Measurements from ENCODE around the gene ACLY.
"Not testable (repeated sequence)": the region's sequence is repeated elsewhere in the genome, so short reads cannot be mapped to it uniquely, and the experiment has no call there.

ACLY gene

DNA sequence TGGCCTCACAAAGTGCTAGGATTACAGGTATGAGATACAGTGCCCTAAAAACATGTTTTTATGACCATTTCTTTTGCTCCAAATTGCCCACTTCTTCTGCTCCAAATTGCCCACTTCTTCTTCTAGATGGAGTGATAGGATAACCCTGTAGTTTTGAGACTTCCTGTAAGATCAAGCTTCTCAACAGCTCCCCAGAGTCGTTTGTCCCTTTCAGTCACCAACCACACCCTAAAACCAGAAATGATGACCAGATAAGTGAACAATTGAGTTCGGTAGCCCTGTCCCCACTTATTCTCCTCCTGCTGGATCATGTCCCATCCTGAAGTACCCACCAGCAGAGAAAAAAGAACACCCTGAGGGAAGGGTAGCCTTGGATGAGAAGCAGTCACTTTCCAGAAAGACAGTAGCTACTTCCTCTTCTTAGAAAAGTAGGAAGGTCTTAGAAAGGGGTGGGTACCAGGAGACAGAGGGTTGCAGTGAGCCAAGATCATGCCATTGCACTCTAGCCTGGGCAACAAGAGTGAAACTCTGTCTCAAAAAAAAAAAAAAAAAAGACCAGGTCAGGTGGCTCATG, 14.2 kb upstream of the ACLY start:
- H3K4me3 ChIP-seq (ENCODE audit: low read depth, low read length) = no peak overlapping the region
- H3K27ac ChIP-seq (ENCODE audit: extremely low read depth, low read depth, low read length) = no peak overlapping the region
- peaks cover 4% of the 10 kb centered on the region; the same call in 1 of the 2 replicates for H3K4me1 ChIP-seq (ENCODE audit: control insufficient read depth, insufficient read depth, low read length)
- ChIA-PET CTCF (interaction anchor here (0.7 to 1.7 kb wide), 2 partner anchors 11 to 24 kb away, joined by 3 to 4 read pairs; no protein-coding TSS in a partner anchor), POLR2A (interaction anchor here (0.6 to 1.4 kb wide), 9 partner anchors 11 to 298 kb away, joined by 3 to 7 read pairs (median 3); partner anchors contain the start of gene ACLY)
- TF ChIP-seq ZBTB20 (tag by site-specific recombination; IDR thresholded peaks at IDR 0.05) = no peak
- no peak for TF ChIP-seq ZBTB8A (tag by site-specific recombination; IDR thresholded peaks at IDR 0.05)
- no peak for TF ChIP-seq ZNF292 (tag by site-specific recombination; IDR thresholded peaks at IDR 0.05; ENCODE audit: borderline replicate concordance, low read depth)
- no peak for TF ChIP-seq ZNF2 (tag by site-specific recombination; IDR thresholded peaks at IDR 0.05)
- TF ChIP-seq, protein P1, sequence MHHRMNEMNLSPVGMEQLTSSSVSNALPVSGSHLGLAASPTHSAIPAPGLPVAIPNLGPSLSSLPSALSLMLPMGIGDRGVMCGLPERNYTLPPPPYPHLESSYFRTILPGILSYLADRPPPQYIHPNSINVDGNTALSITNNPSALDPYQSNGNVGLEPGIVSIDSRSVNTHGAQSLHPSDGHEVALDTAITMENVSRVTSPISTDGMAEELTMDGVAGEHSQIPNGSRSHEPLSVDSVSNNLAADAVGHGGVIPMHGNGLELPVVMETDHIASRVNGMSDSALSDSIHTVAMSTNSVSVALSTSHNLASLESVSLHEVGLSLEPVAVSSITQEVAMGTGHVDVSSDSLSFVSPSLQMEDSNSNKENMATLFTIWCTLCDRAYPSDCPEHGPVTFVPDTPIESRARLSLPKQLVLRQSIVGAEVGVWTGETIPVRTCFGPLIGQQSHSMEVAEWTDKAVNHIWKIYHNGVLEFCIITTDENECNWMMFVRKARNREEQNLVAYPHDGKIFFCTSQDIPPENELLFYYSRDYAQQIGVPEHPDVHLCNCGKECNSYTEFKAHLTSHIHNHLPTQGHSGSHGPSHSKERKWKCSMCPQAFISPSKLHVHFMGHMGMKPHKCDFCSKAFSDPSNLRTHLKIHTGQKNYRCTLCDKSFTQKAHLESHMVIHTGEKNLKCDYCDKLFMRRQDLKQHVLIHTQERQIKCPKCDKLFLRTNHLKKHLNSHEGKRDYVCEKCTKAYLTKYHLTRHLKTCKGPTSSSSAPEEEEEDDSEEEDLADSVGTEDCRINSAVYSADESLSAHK (tag by site-specific recombination; IDR thresholded peaks at IDR 0.05) = no peak
- TF ChIP-seq ZNF837 (tag by site-specific recombination; IDR thresholded peaks at IDR 0.05) = no peak
- no peak for TF ChIP-seq ZNF514 (tag by site-specific recombination; IDR thresholded peaks at IDR 0.05)
- no peak for TF ChIP-seq ZNF24 (tag by site-specific recombination; IDR thresholded peaks at IDR 0.05)
- TF ChIP-seq, protein P2, sequence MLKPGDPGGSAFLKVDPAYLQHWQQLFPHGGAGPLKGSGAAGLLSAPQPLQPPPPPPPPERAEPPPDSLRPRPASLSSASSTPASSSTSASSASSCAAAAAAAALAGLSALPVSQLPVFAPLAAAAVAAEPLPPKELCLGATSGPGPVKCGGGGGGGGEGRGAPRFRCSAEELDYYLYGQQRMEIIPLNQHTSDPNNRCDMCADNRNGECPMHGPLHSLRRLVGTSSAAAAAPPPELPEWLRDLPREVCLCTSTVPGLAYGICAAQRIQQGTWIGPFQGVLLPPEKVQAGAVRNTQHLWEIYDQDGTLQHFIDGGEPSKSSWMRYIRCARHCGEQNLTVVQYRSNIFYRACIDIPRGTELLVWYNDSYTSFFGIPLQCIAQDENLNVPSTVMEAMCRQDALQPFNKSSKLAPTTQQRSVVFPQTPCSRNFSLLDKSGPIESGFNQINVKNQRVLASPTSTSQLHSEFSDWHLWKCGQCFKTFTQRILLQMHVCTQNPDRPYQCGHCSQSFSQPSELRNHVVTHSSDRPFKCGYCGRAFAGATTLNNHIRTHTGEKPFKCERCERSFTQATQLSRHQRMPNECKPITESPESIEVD (tag by site-specific recombination; IDR thresholded peaks at IDR 0.05) = no peak
- no peak for TF ChIP-seq ZNF19 (tag by site-specific recombination; IDR thresholded peaks at IDR 0.05; ENCODE audit: low read depth)
- TF ChIP-seq, protein P3, sequence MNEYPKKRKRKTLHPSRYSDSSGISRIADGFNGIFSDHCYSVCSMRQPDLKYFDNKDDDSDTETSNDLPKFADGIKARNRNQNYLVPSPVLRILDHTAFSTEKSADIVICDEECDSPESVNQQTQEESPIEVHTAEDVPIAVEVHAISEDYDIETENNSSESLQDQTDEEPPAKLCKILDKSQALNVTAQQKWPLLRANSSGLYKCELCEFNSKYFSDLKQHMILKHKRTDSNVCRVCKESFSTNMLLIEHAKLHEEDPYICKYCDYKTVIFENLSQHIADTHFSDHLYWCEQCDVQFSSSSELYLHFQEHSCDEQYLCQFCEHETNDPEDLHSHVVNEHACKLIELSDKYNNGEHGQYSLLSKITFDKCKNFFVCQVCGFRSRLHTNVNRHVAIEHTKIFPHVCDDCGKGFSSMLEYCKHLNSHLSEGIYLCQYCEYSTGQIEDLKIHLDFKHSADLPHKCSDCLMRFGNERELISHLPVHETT (tag by site-specific recombination; IDR thresholded peaks at IDR 0.05) = no peak
- no peak for TF ChIP-seq SCRT1 (tag by site-specific recombination; IDR thresholded peaks at IDR 0.05; ENCODE audit: borderline replicate concordance)
- TF ChIP-seq, protein P4, sequence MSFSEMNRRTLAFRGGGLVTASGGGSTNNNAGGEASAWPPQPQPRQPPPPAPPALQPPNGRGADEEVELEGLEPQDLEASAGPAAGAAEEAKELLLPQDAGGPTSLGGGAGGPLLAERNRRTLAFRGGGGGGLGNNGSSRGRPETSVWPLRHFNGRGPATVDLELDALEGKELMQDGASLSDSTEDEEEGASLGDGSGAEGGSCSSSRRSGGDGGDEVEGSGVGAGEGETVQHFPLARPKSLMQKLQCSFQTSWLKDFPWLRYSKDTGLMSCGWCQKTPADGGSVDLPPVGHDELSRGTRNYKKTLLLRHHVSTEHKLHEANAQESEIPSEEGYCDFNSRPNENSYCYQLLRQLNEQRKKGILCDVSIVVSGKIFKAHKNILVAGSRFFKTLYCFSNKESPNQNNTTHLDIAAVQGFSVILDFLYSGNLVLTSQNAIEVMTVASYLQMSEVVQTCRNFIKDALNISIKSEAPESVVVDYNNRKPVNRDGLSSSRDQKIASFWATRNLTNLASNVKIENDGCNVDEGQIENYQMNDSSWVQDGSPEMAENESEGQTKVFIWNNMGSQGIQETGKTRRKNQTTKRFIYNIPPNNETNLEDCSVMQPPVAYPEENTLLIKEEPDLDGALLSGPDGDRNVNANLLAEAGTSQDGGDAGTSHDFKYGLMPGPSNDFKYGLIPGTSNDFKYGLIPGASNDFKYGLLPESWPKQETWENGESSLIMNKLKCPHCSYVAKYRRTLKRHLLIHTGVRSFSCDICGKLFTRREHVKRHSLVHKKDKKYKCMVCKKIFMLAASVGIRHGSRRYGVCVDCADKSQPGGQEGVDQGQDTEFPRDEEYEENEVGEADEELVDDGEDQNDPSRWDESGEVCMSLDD (tag by site-specific recombination; IDR thresholded peaks at IDR 0.05) = no peak
- TF ChIP-seq GLIS2 (tag by site-specific recombination; IDR thresholded peaks at IDR 0.05) = no peak
- TF ChIP-seq BCL11A (tag by site-specific recombination; IDR thresholded peaks at IDR 0.05; ENCODE audit: low read depth) = no peak
- no peak for TF ChIP-seq ZBTB48 (tag by site-specific recombination; IDR thresholded peaks at IDR 0.05)
- TF ChIP-seq, protein P5, sequence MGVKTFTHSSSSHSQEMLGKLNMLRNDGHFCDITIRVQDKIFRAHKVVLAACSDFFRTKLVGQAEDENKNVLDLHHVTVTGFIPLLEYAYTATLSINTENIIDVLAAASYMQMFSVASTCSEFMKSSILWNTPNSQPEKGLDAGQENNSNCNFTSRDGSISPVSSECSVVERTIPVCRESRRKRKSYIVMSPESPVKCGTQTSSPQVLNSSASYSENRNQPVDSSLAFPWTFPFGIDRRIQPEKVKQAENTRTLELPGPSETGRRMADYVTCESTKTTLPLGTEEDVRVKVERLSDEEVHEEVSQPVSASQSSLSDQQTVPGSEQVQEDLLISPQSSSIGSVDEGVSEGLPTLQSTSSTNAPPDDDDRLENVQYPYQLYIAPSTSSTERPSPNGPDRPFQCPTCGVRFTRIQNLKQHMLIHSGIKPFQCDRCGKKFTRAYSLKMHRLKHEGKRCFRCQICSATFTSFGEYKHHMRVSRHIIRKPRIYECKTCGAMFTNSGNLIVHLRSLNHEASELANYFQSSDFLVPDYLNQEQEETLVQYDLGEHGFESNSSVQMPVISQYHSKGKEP (tag by site-specific recombination; IDR thresholded peaks at IDR 0.05) = no peak
- TF ChIP-seq ZNF202 (tag by site-specific recombination; IDR thresholded peaks at IDR 0.05; ENCODE audit: borderline replicate concordance) = no peak
- no peak for TF ChIP-seq ZNF169 (tag by site-specific recombination; IDR thresholded peaks at IDR 0.05)
- TF ChIP-seq ZNF571 (tag by site-specific recombination; IDR thresholded peaks at IDR 0.05) = no peak
- H3K9me3 ChIP-seq (ENCODE audit: control insufficient read depth, insufficient read depth, low read depth, low read length) = no peaks in the 10 kb centered on the region
- H3K36me3 ChIP-seq (ENCODE audit: control insufficient read depth in 2 of 2, insufficient read depth in 1 of 2, low read length in 2 of 2) = peaks cover 0 to 23% of the 10 kb centered on the region in 2 experiments; a peak in 1 of 3 replicates

DNA sequence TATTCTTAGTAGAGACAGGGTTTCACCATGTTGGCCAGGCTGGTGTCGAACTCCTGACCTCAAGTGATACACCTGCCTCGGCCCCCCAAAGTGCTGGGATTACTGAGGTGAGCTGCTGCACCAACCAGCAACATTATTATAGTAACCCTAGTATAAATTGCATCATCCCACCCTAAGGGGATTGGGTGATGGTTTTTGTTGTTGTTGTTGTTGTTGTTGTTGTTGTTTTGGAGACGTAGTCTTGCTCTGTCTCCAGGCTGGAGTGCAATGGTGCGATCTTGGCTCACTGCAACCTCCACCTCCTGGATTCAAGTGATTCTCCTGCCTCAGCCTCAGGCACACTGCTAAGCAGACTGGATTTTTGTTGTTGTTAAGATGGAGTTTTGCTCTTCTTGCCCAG, 13.0 kb upstream of the ACLY start:
- H3K27ac ChIP-seq (ENCODE audit: extremely low read depth, low read depth, low read length); H3K4me1 ChIP-seq (ENCODE audit: control insufficient read depth, insufficient read depth, low read length); H3K9me3 ChIP-seq (ENCODE audit: control insufficient read depth, insufficient read depth, low read depth, low read length); H3K4me3 ChIP-seq (ENCODE audit: low read depth, low read length); POLR2A ChIA-PET: not testable (repeated sequence)
- peaks cover 0 to 17% of the 10 kb centered on the region in 2 experiments; a peak in 1 of 3 replicates for H3K36me3 ChIP-seq (ENCODE audit: control insufficient read depth in 2 of 2, insufficient read depth in 1 of 2, low read length in 2 of 2)
- CTCF ChIA-PET = interaction anchor here (1.9 to 4.0 kb wide), 2 partner anchors 13 to 31 kb away, joined by 7 to 18 read pairs; partner anchors contain the start of gene ACLY

Data from HEK293 (cell line).